ENCODE measurements around the gene ZNF124. TPM values are rescaled to one million over a fixed set of nuclear protein-coding genes. Genes with fewer than 3 reads are reported as not detected.

The ZNF124 gene
- total and polyA plus RNA-seq, 2 donors (not counting 1 experiment from before 2014, with no cell fraction given) = 5.0 to 23.8 TPM

- H3K4me1 Mint-ChIP-seq = no peaks in the 10 kb centered on the region
- no peaks in the 10 kb centered on the region for H3K27me3 Mint-ChIP-seq
- no peaks in the 10 kb centered on the region for H3K9me3 Mint-ChIP-seq (ENCODE audit: insufficient read depth)
- peaks cover 0 to 65% (median 43%) of the 10 kb centered on the region in 3 donors for H3K9me3 ChIP-seq (ENCODE audit: control extremely low read depth in 1 of 3, control insufficient read depth in 2 of 3, insufficient read depth in 1 of 3, low read length in 2 of 3)
- no peak overlapping the region for H2AFZ ChIP-seq (ENCODE audit: insufficient read depth, low read depth, low read length, poor library complexity, severe bottlenecking)
- H3K4me3 Mint-ChIP-seq = no peak overlapping the region
- no peak overlapping the region for H3K4me2 ChIP-seq (replicated peaks; ENCODE audit: low read depth, low read length, poor library complexity, severe bottlenecking)
- H3K9ac ChIP-seq (ENCODE audit: low read length) = no peak overlapping the region
- no peaks in the 10 kb centered on the region for H4K20me1 ChIP-seq (ENCODE audit: control insufficient read depth, insufficient read depth, low read length, poor library complexity, severe bottlenecking)
- no peak for TF ChIP-seq CTCF (IDR thresholded peaks at IDR 0.05)
- no peak for TF ChIP-seq EZH2 (IDR thresholded peaks at IDR 0.05; ENCODE audit: borderline replicate concordance, insufficient read depth, low read depth, low read length, poor library complexity, severe bottlenecking)
- 99% methylated on average over 4 of the region's 4 CpGs for WGBS (ENCODE audit: insufficient coverage)
- peaks cover 3% of the 10 kb centered on the region for H3K79me2 ChIP-seq (ENCODE audit: control insufficient read depth, insufficient read depth, low read length)
- ChIA-PET POLR2A (no interaction called here), CTCF (no interaction called here)
- no peak for DNase-seq
- H3K27me3 ChIP-seq (replicated peaks in 1 of 4; ENCODE audit: control extremely low read depth in 1 of 4, control insufficient read depth in 3 of 4, insufficient read depth in 4 of 4, low read length in 3 of 4) = no peaks in the 10 kb centered on the region
- H3K27ac Mint-ChIP-seq = no peak overlapping the region
- H3K4me1 ChIP-seq (ENCODE audit: control insufficient read depth in 2 of 2, insufficient read depth in 2 of 2, low read length in 2 of 2) = no peaks in the 10 kb centered on the region
- H3K27ac ChIP-seq (ENCODE audit: low read length in 2 of 2) = no peak overlapping the region
- no peaks in the 10 kb centered on the region for H3K36me3 ChIP-seq (replicated peaks in 1 of 2; ENCODE audit: control extremely low read depth in 1 of 2, control insufficient read depth in 1 of 2, extremely low read depth in 1 of 2, insufficient read depth in 2 of 2, low read length in 1 of 2)
- no peak for ATAC-seq (ENCODE audit: low read depth)
- intact Hi-C loops (cut with micrococcal nuclease) = no loop called here
- H3K4me3 ChIP-seq (ENCODE audit: control extremely low read depth in 1 of 5, extremely low read depth in 1 of 5, insufficient read depth in 1 of 5, low read depth in 2 of 5, low read length in 4 of 5) = no peak overlapping the region
These were observed 12.4 kb upstream of the ZNF124 start for GRCh38 chr1:247184254-247184653.

GRCh38 chr1:247182994-247183393 lies 11.2 kb upstream of the ZNF124 start:
- H3K27me3 ChIP-seq (replicated peaks in 1 of 4; ENCODE audit: control extremely low read depth in 1 of 4, control insufficient read depth in 3 of 4, insufficient read depth in 4 of 4, low read length in 3 of 4) = no peaks in the 10 kb centered on the region
- H3K4me1 ChIP-seq (ENCODE audit: control insufficient read depth in 2 of 2, insufficient read depth in 2 of 2, low read length in 2 of 2) = no peaks in the 10 kb centered on the region
- intact Hi-C loops (cut with micrococcal nuclease) = no loop called here
- Mint-ChIP-seq H3K27me3 (no peaks in the 10 kb centered on the region), H3K4me1 (no peaks in the 10 kb centered on the region), H3K4me3 (no peak overlapping the region), H3K27ac (no peak overlapping the region), H3K9me3 (ENCODE audit: insufficient read depth) (no peaks in the 10 kb centered on the region)
- H3K4me3 ChIP-seq (ENCODE audit: control extremely low read depth in 1 of 5, extremely low read depth in 1 of 5, insufficient read depth in 1 of 5, low read depth in 2 of 5, low read length in 4 of 5) = no peak overlapping the region
- no peak overlapping the region for H3K27ac ChIP-seq (ENCODE audit: low read length in 2 of 2)
- DNase-seq (no peak), ATAC-seq (ENCODE audit: low read depth) (no peak)
- WGBS (ENCODE audit: insufficient coverage) = 71% methylated on average over 5 of the region's 7 CpGs
- no peak overlapping the region for H3K4me2 ChIP-seq (replicated peaks; ENCODE audit: low read depth, low read length, poor library complexity, severe bottlenecking)
- H4K20me1 ChIP-seq (ENCODE audit: control insufficient read depth, insufficient read depth, low read length, poor library complexity, severe bottlenecking) = no peaks in the 10 kb centered on the region
- H3K36me3 ChIP-seq (replicated peaks in 1 of 2; ENCODE audit: control extremely low read depth in 1 of 2, control insufficient read depth in 1 of 2, extremely low read depth in 1 of 2, insufficient read depth in 2 of 2, low read length in 1 of 2) = no peaks in the 10 kb centered on the region
- no peaks in the 10 kb centered on the region for H3K79me2 ChIP-seq (ENCODE audit: control insufficient read depth, insufficient read depth, low read length)
- TF ChIP-seq EZH2 (IDR thresholded peaks at IDR 0.05; ENCODE audit: borderline replicate concordance, insufficient read depth, low read depth, low read length, poor library complexity, severe bottlenecking) (no peak), CTCF (IDR thresholded peaks at IDR 0.05) (no peak)
- ChIA-PET POLR2A (no interaction called here), CTCF (no interaction called here)
- H2AFZ ChIP-seq (ENCODE audit: insufficient read depth, low read depth, low read length, poor library complexity, severe bottlenecking) = no peak overlapping the region
- no peak overlapping the region for H3K9ac ChIP-seq (ENCODE audit: low read length)
- H3K9me3 ChIP-seq (ENCODE audit: control extremely low read depth in 1 of 3, control insufficient read depth in 2 of 3, insufficient read depth in 1 of 3, low read length in 2 of 3) = peaks cover 0 to 56% (median 36%) of the 10 kb centered on the region in 3 donors

Data from B cell (primary cell).